HG03060 (cell line): ENCODE measurements around the gene TMEM106A.
"Not testable (repeated sequence)": the region's sequence is repeated elsewhere in the genome, so short reads cannot be mapped to it uniquely, and the experiment has no call there.

Experiments
- ATAC-seq: cut with Tn5 transposase; IDR thresholded peaks from one replicate; pipeline ENCODE4 v1.9.1; 2021; ENCODE audit warnings: low read depth, moderate number of reproducible peaks; ENCODE audit not compliant: unreplicated experiment

The TMEM106A gene

GRCh38 chr17:43211480-43212402 lies at the start of gene TMEM106A:
Gene TMEM106A (plus strand): TSS chr17:43211875. CDS start chr17:43213042, 1,167 bp downstream.
- ATAC-seq: no peak

GRCh38 chr17:43165971-43166370 lies 45.7 kb upstream of the TMEM106A start:
- ATAC-seq: not testable (repeated sequence)

- ATAC-seq: no peak
These were observed 42.0 kb upstream of the TMEM106A start for GRCh38 chr17:43169561-43170139.

- peak; percentile 53 for ATAC-seq
These were observed 41.4 kb upstream of the TMEM106A start for GRCh38 chr17:43170140-43170765.

- ATAC-seq: peak; percentile 58
These were observed 40.7 kb upstream of the TMEM106A start, which contains the start of gene NBR1 for GRCh38 chr17:43170766-43171585. Gene NBR1 (plus strand): TSS chr17:43171214. CDS start chr17:43175800, 4,586 bp downstream.

GRCh38 chr17:43171586-43172487 lies 39.8 kb upstream of the TMEM106A start:
- ATAC-seq: no peak

GRCh38 chr17:43175213-43176118 lies 36.2 kb upstream of the TMEM106A start:
- no peak for ATAC-seq

GRCh38 chr17:43176119-43176570 lies 35.5 kb upstream of the TMEM106A start:
- ATAC-seq: no peak

GRCh38 chr17:43183921-43184320 lies 27.8 kb upstream of the TMEM106A start:
- no peak for ATAC-seq

- not testable (repeated sequence) for ATAC-seq
These were observed 25.0 kb upstream of the TMEM106A start for GRCh38 chr17:43186656-43187055.

GRCh38 chr17:43193251-43193650 lies 18.4 kb upstream of the TMEM106A start:
- no peak for ATAC-seq

- no peak for ATAC-seq
These were observed 12.0 kb upstream of the TMEM106A start for GRCh38 chr17:43199633-43200032.

- ATAC-seq: no peak
These were observed 11.5 kb upstream of the TMEM106A start for GRCh38 chr17:43200127-43200526.

- ATAC-seq: not testable (repeated sequence)
These were observed 8.7 kb upstream of the TMEM106A start for GRCh38 chr17:43203013-43203412.

GRCh38 chr17:43210576-43210975 lies 1.1 kb upstream of the TMEM106A start:
- ATAC-seq: no peak

- ATAC-seq: no peak
These were observed 574 bp upstream of the TMEM106A start for GRCh38 chr17:43211123-43211479.

GRCh38 chr17:43212641-43213490 lies 1.2 kb downstream of the TMEM106A start:
- ATAC-seq: no peak
